Ascending aorta (tissue), 2 donors: ENCODE data around the gene DDX49. TPM values are rescaled to one million over a fixed set of nuclear protein-coding genes. Genes with fewer than 3 reads are reported as not detected.
"Not testable (repeated sequence)": the region's sequence is repeated elsewhere in the genome, so short reads cannot be mapped to it uniquely, and the experiment has no call there.

Source experiments
- DNase-seq, 2 donors: peaks; one replicate each; pipeline ENCODE4 v3.0.0-alpha.2; 2019; ENCODE audit warnings: low spot score in 2 of 2
- H3K27ac ChIP-seq, 2 donors: fragments of 200-600 bp; sonication (generic); one replicate each; pipeline ENCODE4 v1.5.1; 2016 to 2017; ENCODE audit warnings: mild to moderate bottlenecking in 1 of 2
- H3K27me3 ChIP-seq: fragments of 200-600 bp; sonication (generic); one replicate; pipeline ENCODE4 v1.5.1; 2017
- H3K36me3 ChIP-seq, 2 donors: fragments of 200-600 bp; sonication (generic); one replicate each; pipeline ENCODE4 v1.5.1; 2016
- H3K4me1 ChIP-seq, 2 donors: fragments of 200-600 bp; sonication (generic); one replicate each; pipeline ENCODE4 v1.5.1; 2016 to 2017; ENCODE audit warnings: mild to moderate bottlenecking in 1 of 2
- H3K4me3 ChIP-seq, 2 donors: fragments of 200-600 bp; sonication (generic); one replicate each; pipeline ENCODE4 v1.5.1; 2016 to 2017; ENCODE audit warnings: mild to moderate bottlenecking in 1 of 2
- H3K9me3 ChIP-seq, 2 donors: fragments of 200-600 bp; sonication (generic); one replicate each; pipeline ENCODE4 v1.5.1; 2016
- CTCF ChIP-seq, 3 experiments: fragments of 200-600 bp in 2 of 3; fragments of 450-650 bp in 1 of 3; sonication (generic) in 2 of 3; IDR thresholded peaks; one replicate each; pipeline ENCODE4 v1.5.1; 2016 to 2019; ENCODE audit warnings: antibody characterized with exemption in 3 of 3, mild to moderate bottlenecking in 1 of 3, moderate library complexity in 1 of 3
- intact Hi-C: fragments of 100-400 bp; cut with DNase I; formaldehyde crosslinking; loops from one replicate; pipeline ENCODE4 v1.15.1; 2023
- total RNA-seq: library from RNA; depleted of rRNA; stranded (reverse); fragments of >200 nt; gene quantifications from one replicate; pipeline ENCODE4 v1.1.0, GENCODE V29; 2016

Gene DDX49
- total RNA-seq, 1 donor from 2014 or later, result 51.6 TPM

- peaks cover 11% of the 10 kb centered on the region for H3K27me3 ChIP-seq
- TF ChIP-seq CTCF (IDR thresholded peaks at IDR 0.05), result no peak
- no peaks in the 10 kb centered on the region for H3K9me3 ChIP-seq
- H3K27ac ChIP-seq, result no peak overlapping the region
- H3K36me3 ChIP-seq, result peaks cover 29 to 36% of the 10 kb centered on the region in 2 donors
- intact Hi-C loops, result no loop called here
- H3K4me3 ChIP-seq, result no peak overlapping the region
- DNase-seq, result no peak
- peaks cover 7 to 8% of the 10 kb centered on the region in 2 donors for H3K4me1 ChIP-seq
These were observed 21.4 kb upstream of the DDX49 start for GRCh38 chr19:18898081-18898606.

GRCh38 chr19:18898607-18899408, 20.7 kb upstream of the DDX49 start:
- Histone ChIP-seq H3K36me3 (peaks cover 33 to 42% of the 10 kb centered on the region in 2 donors), H3K9me3 (no peaks in the 10 kb centered on the region), H3K27ac (no peak overlapping the region), H3K4me1 (peaks cover 7 to 8% of the 10 kb centered on the region in 2 donors), H3K4me3 (no peak overlapping the region), H3K27me3 (peaks cover 9% of the 10 kb centered on the region)
- no peak for TF ChIP-seq CTCF (IDR thresholded peaks at IDR 0.05)
- intact Hi-C loops, result no loop called here
- DNase-seq, result no peak

DNA sequence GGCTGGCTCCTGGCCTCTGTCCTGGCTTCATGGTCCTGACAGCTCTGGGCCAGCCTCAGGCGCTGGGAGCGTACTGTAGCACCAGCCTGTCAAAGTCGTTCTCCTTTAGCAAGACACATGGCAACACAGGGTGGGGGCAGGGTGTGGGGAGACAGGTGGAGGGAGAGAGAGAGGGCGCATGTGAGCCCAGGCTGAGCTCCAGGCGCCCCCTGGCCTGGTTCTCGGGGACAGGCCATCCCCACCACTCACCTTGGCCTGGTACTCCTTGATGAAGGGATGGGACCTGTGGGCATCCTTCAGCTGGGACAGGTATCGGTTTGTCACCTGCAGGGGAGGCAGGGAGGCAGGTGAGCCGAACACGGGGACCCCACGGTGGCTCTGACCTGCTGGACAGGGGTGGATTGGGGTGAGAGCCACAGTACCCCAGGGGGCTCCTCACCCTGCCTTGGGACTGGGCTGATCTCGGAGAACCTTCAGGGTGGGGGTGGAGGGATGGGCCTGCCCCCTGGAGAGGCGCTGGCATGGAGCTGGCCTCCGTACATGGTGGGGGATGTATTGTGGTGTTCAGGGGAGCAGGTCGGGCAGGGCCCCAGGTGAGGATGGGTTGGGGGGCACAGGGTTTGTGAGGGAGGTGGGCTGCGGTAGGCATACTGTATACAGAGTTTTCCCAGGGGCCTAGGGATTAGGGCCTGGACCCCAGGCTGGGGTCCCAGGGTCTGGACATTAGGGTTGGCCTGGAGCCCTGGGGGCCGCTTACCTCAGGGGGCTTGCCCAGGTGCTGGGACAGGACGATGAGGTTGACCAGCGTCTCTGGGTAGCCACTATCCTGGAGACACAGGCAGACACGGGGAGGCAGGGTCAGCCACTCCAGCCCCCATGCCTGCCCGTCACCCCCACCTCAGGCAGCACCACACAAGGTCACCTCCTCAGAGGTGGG, 19.6 kb upstream of the DDX49 start:
- Histone ChIP-seq H3K9me3 (no peaks in the 10 kb centered on the region), H3K4me1 (peaks cover 7 to 8% of the 10 kb centered on the region in 2 donors), H3K27me3 (no peaks in the 10 kb centered on the region), H3K4me3 (no peak overlapping the region), H3K27ac (no peak overlapping the region), H3K36me3 (peaks cover 41 to 52% of the 10 kb centered on the region in 2 donors)
- intact Hi-C loops, result no loop called here
- no peak for TF ChIP-seq CTCF (IDR thresholded peaks at IDR 0.05)
- no peak for DNase-seq

DNA sequence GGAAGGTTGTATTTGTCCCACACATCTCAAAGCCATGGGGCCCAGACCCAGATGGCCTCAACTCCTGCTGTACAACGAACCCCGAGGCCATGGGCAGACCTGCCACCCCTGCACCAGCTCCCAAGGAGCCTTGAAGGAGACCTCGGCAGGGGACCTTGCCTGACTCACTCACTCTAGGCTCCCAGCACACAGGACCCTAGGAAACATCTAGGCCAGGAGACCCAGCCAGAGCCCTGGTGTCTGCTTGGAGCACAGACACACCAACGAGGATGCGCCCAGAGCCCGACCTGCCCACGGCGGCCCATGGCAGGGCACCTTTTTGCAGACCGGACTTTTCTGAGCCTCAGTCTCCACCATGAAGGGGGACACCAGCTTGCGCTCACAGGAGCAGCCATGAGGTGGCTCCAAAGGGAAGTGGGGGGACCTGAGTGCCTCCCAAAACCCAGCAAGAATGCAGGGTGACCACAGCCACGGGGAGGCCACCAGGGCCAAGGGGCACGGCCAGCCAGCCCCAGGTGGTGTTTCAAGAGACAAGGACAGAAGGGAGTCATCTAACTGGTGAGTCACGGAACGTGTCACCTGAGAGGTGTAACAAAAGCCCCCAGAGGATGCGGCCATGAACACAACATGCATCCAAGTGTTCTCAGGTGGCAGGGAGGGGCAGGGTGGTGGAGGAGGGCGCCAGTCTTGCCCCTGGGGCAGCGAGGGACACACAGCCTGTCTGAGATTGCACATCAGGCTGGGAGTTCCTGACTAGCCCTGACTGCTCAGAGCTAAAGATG, 18.6 kb upstream of the DDX49 start:
- intact Hi-C loops, result no loop called here
- Histone ChIP-seq H3K4me3 (no peak overlapping the region), H3K4me1 (peaks cover 3 to 4% of the 10 kb centered on the region in 2 donors), H3K27me3 (no peaks in the 10 kb centered on the region), H3K9me3 (no peaks in the 10 kb centered on the region), H3K27ac (no peak overlapping the region), H3K36me3 (peaks cover 49 to 62% of the 10 kb centered on the region in 2 donors)
- no peak for DNase-seq
- TF ChIP-seq CTCF (IDR thresholded peaks at IDR 0.05), result no peak

DNA sequence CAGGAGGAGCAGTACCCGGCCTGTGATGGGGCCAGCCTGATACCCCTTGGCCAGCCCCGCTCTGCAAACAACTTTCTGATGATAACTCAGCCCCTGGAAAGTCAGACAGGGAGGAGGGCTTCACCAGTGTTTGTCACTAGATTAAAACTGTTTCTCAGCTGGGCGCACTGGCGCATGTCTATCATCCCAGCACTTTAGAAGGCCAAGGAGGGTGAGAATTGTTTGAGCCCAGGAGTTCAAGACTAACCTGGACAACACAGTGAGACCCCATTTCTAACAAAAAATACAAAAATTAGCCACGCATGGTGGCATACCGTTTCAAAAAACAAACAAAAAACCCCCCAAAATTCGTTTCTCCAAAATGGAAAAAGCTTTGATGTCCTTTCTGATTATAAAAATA, 18.0 kb upstream of the DDX49 start:
- Histone ChIP-seq H3K4me3 (no peak overlapping the region), H3K36me3 (peaks cover 54 to 68% of the 10 kb centered on the region in 2 donors), H3K9me3 (no peaks in the 10 kb centered on the region), H3K27me3 (no peaks in the 10 kb centered on the region), H3K4me1 (peaks cover 0 to under 1% of the 10 kb centered on the region in 2 donors), H3K27ac (no peak overlapping the region)
- intact Hi-C loops, result no loop called here
- no peak for DNase-seq
- TF ChIP-seq CTCF (IDR thresholded peaks at IDR 0.05), result no peak

DNA sequence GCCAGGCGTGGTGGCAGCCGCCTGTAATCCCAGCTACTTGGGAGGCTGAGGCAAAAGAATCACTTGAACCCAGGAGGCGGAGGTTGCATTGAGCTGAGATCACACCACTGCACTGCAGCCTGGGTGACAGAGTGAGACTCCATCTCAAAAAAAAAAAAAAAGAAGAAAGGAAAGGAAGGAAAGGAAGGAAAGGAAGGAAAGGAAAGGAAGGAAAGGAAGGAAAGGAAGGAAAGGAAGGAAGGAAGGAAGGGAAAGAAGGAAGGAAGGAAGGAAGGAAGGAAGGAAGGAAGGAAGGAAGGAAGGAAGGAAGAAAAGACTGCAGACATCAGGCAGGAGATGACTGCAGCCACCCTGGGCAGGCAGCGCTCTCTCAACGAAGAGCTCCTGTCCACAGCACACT, 17.0 kb upstream of the DDX49 start:
- H3K9me3 ChIP-seq, intact Hi-C loops, H3K27ac ChIP-seq, H3K4me3 ChIP-seq, H3K4me1 ChIP-seq, DNase-seq, H3K27me3 ChIP-seq: not testable (repeated sequence)
- peaks cover 61 to 78% of the 10 kb centered on the region in 2 donors for H3K36me3 ChIP-seq
